GM18508 (cell line): Measurements from ENCODE around the gene PCDH15.

Experiments used
- ATAC-seq: cut with Tn5 transposase; IDR thresholded peaks from one replicate; pipeline ENCODE4 v1.9.1; 2021; ENCODE audit warnings: moderate number of reproducible peaks; ENCODE audit not compliant: insufficient read depth, unreplicated experiment

The PCDH15 gene

GRCh38 chr10:53770903-53771302, 1030.1 kb downstream of the PCDH15 start:
- ATAC-seq = no peak

DNA sequence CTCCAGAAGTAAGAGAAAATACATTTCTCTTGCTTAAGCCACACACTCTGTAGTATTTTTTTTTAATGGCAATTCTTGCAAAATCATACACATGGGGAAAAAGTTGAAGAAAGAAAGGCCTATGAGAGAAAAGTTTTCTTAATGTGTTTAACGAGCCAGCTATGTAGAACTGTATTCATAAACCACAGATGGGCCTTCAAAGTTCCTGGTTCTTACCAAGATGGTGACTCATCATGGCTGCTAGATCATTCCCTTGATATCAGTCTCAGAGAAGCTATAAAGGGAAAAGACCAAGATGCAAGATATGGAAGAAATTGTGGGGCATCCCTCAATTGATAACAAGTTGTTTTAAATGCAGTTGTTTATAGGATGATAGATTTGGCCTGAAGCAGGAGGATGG, 1035.7 kb downstream of the PCDH15 start:
- no peak for ATAC-seq

DNA sequence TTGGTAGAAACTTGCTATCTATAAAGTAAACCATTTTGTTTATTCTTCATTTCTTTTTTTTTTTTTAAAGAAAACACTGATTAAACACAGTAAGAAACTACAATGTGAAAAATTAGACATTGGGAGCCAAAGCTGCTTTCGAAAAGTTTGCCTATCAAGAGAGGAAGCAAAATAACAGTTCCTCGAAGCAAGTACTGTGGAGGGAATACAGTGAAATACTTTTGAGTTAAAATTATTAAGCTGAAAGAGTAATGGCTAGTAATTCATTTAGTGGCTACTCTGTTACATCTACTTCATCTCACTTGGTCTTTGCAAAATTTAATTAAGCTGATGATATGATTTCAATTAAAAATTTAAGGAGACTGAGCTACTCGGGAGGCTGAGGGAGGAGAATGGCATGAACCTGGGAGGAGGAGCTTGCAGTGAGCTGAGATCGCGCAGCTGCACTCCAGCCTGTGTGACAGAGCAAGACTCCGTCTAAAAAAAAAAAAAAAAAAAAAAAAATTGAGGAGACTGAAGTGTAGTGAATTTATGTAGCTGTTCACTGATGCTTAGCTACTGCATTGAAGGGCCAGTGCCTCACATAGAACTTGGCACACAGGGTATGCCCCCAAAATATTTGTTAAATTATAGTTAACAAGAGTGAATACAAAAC, 1046.3 kb downstream of the PCDH15 start:
- ATAC-seq = no peak
